Subcutaneous abdominal adipose tissue (tissue), 5 donors: Measurements from ENCODE around the gene ZBED2.

ENCODE experiments used
- H3K27ac ChIP-seq: one replicate; pipeline ENCODE4 v1.7.0; 2013; ENCODE audit warnings: low read depth, mild to moderate bottlenecking, inconsistent platforms, low read length, moderate library complexity
- H3K27me3 ChIP-seq, 5 donors: one replicate each; pipeline ENCODE4 v1.7.0; 2013; ENCODE audit warnings: low read length in 5 of 5, inconsistent platforms in 1 of 5; ENCODE audit not compliant: control insufficient read depth in 5 of 5, insufficient read depth in 4 of 5
- H3K36me3 ChIP-seq, 5 donors: one replicate each; pipeline ENCODE4 v1.7.0; 2013; ENCODE audit warnings: low read length in 5 of 5; ENCODE audit not compliant: control insufficient read depth in 5 of 5, insufficient read depth in 5 of 5
- H3K4me1 ChIP-seq, 5 donors: one replicate each; pipeline ENCODE4 v1.7.0; 2013; ENCODE audit warnings: low read length in 5 of 5, mild to moderate bottlenecking in 3 of 5, moderate library complexity in 1 of 5; ENCODE audit not compliant: control insufficient read depth in 5 of 5, insufficient read depth in 5 of 5
- H3K4me3 ChIP-seq, 5 donors: one replicate each; pipeline ENCODE4 v1.7.0; 2013; ENCODE audit warnings: low read length in 5 of 5, low read depth in 1 of 5
- H3K9ac ChIP-seq, 5 donors: one replicate each; pipeline ENCODE4 v1.7.0; 2013; ENCODE audit warnings: low read length in 5 of 5, mild to moderate bottlenecking in 4 of 5, moderate library complexity in 3 of 5
- H3K9me3 ChIP-seq, 5 donors: one replicate each; pipeline ENCODE4 v1.7.0; 2013; ENCODE audit warnings: low read length in 5 of 5; ENCODE audit not compliant: control insufficient read depth in 5 of 5
- donor health status: healthy.
- donor health status: healthy.
- donor health status: healthy.
- donor health status: healthy.
- donor health status: healthy.

Gene ZBED2

GRCh38 chr3:111617912-111618601, 22.9 kb upstream of the ZBED2 start:
- Histone ChIP-seq H3K36me3 (no peaks in the 10 kb centered on the region), H3K27me3 (no peaks in the 10 kb centered on the region), H3K4me3 (no peak overlapping the region), H3K27ac (no peak overlapping the region), H3K9me3 (peaks cover 0 to 3% (median 0%) of the 10 kb centered on the region in 5 donors), H3K9ac (no peak overlapping the region), H3K4me1 (no peaks in the 10 kb centered on the region)

GRCh38 chr3:111617406-111617805, 22.3 kb upstream of the ZBED2 start:
- H3K4me1 ChIP-seq = no peaks in the 10 kb centered on the region
- peaks cover 0 to 3% (median 0%) of the 10 kb centered on the region in 5 donors for H3K9me3 ChIP-seq
- H3K4me3 ChIP-seq = no peak overlapping the region
- no peak overlapping the region for H3K27ac ChIP-seq
- H3K27me3 ChIP-seq = no peaks in the 10 kb centered on the region
- no peak overlapping the region for H3K9ac ChIP-seq
- H3K36me3 ChIP-seq = no peaks in the 10 kb centered on the region

GRCh38 chr3:111616417-111617105, 21.4 kb upstream of the ZBED2 start:
- H3K36me3 ChIP-seq = no peaks in the 10 kb centered on the region
- H3K4me3 ChIP-seq = no peak overlapping the region
- no peak overlapping the region for H3K27ac ChIP-seq
- no peaks in the 10 kb centered on the region for H3K4me1 ChIP-seq
- H3K9ac ChIP-seq = no peak overlapping the region
- no peaks in the 10 kb centered on the region for H3K27me3 ChIP-seq
- H3K9me3 ChIP-seq = peaks cover 0 to 3% (median 0%) of the 10 kb centered on the region in 5 donors

GRCh38 chr3:111615880-111616279, 20.7 kb upstream of the ZBED2 start:
- H3K4me3 ChIP-seq = no peak overlapping the region
- H3K27me3 ChIP-seq = no peaks in the 10 kb centered on the region
- H3K36me3 ChIP-seq = no peaks in the 10 kb centered on the region
- H3K4me1 ChIP-seq = no peaks in the 10 kb centered on the region
- no peak overlapping the region for H3K27ac ChIP-seq
- peaks cover 0 to 3% (median 0%) of the 10 kb centered on the region in 5 donors for H3K9me3 ChIP-seq
- no peak overlapping the region for H3K9ac ChIP-seq

GRCh38 chr3:111613294-111613693, 18.1 kb upstream of the ZBED2 start:
- Histone ChIP-seq H3K27me3 (no peaks in the 10 kb centered on the region), H3K36me3 (no peaks in the 10 kb centered on the region), H3K27ac (no peak overlapping the region), H3K4me3 (no peak overlapping the region), H3K9ac (no peak overlapping the region), H3K9me3 (peaks cover 0 to 3% (median 0%) of the 10 kb centered on the region in 5 donors), H3K4me1 (no peaks in the 10 kb centered on the region)

GRCh38 chr3:111610612-111611054, 15.5 kb upstream of the ZBED2 start:
- no peak overlapping the region for H3K27ac ChIP-seq
- no peaks in the 10 kb centered on the region for H3K36me3 ChIP-seq
- no peak overlapping the region for H3K9ac ChIP-seq
- H3K4me3 ChIP-seq = no peak overlapping the region
- no peaks in the 10 kb centered on the region for H3K9me3 ChIP-seq
- no peaks in the 10 kb centered on the region for H3K4me1 ChIP-seq
- no peaks in the 10 kb centered on the region for H3K27me3 ChIP-seq

GRCh38 chr3:111610189-111610588, 15.0 kb upstream of the ZBED2 start:
- Histone ChIP-seq H3K36me3 (no peaks in the 10 kb centered on the region), H3K27ac (no peak overlapping the region), H3K4me3 (no peak overlapping the region), H3K4me1 (no peaks in the 10 kb centered on the region), H3K27me3 (no peaks in the 10 kb centered on the region), H3K9me3 (no peaks in the 10 kb centered on the region), H3K9ac (no peak overlapping the region)

GRCh38 chr3:111609700-111610099, 14.6 kb upstream of the ZBED2 start:
- no peaks in the 10 kb centered on the region for H3K27me3 ChIP-seq
- H3K27ac ChIP-seq = no peak overlapping the region
- no peak overlapping the region for H3K4me3 ChIP-seq
- H3K9me3 ChIP-seq = no peaks in the 10 kb centered on the region
- no peaks in the 10 kb centered on the region for H3K36me3 ChIP-seq
- H3K9ac ChIP-seq = no peak overlapping the region
- no peaks in the 10 kb centered on the region for H3K4me1 ChIP-seq

GRCh38 chr3:111608383-111608782, 13.2 kb upstream of the ZBED2 start:
- Histone ChIP-seq H3K9ac (no peak overlapping the region), H3K9me3 (no peaks in the 10 kb centered on the region), H3K4me1 (no peaks in the 10 kb centered on the region), H3K4me3 (no peak overlapping the region), H3K27ac (no peak overlapping the region), H3K36me3 (no peaks in the 10 kb centered on the region), H3K27me3 (no peaks in the 10 kb centered on the region)

GRCh38 chr3:111607240-111607920, 12.2 kb upstream of the ZBED2 start:
- H3K27ac ChIP-seq = no peak overlapping the region

More at GRCh38 chr3:111607240-111607920, 12.2 kb upstream of the ZBED2 start:
- Histone ChIP-seq H3K9me3 (no peaks in the 10 kb centered on the region), H3K9ac (no peak overlapping the region), H3K4me1 (no peaks in the 10 kb centered on the region), H3K4me3 (no peak overlapping the region), H3K27me3 (no peaks in the 10 kb centered on the region), H3K36me3 (no peaks in the 10 kb centered on the region)
